GM19043 (cell line): Measurements from ENCODE around the gene PAK1.
"Not testable (repeated sequence)": the region's sequence is repeated elsewhere in the genome, so short reads cannot be mapped to it uniquely, and the experiment has no call there.

Experiments used
- ATAC-seq: cut with Tn5 transposase; IDR thresholded peaks from one replicate; pipeline ENCODE4 v1.9.1; 2021; ENCODE audit warnings: low read depth; ENCODE audit not compliant: unreplicated experiment

PAK1 gene

DNA sequence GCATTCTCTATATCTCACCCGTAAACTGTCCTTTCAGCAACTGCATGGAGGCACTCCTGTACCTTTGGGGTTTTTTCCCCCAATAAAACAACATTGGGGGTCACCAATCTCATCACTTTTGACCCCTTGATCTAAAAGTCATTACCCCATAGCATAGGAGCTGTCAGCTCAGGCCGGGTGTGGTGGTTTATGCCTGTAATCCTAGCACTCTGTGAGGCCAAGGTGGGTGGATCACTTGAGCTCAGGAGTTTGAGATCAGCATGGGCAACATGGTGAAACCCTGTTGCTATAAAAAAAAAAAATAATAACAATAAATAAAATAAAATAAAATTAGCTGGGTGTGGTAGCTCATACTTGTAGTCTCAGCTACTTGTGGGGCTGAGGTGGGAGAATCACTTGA, 155.3 kb downstream of the PAK1 start:
- ATAC-seq: no peak

- ATAC-seq: no peak
Observed at GRCh38 chr11:77316733-77317342, 157.1 kb downstream of the PAK1 start.

- ATAC-seq: no peak
Observed at GRCh38 chr11:77312107-77312506, 161.8 kb downstream of the PAK1 start.

DNA sequence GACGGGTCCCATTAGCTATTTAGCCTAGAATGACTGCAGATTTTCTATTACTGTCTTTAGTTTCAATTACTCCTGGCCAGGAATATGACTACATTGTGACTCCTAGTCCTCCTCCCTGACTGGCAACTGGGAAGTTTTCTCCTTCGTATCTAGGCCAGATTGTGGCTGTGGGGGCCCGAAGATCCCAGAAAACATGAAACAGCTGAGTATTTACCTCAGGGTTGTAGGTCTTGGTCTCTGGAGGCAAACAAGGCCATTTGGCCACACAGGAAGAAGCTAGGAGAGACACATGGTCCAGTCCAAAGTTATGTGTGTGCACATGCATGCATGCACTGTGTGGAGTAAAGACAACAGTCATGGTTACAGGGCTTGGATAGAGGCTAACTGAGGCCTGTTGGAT, 162.2 kb downstream of the PAK1 start:
- no peak for ATAC-seq

- no peak for ATAC-seq
Observed at GRCh38 chr11:77310721-77311120, 163.2 kb downstream of the PAK1 start.

GRCh38 chr11:77309401-77310085, 164.4 kb downstream of the PAK1 start:
- no peak for ATAC-seq

DNA sequence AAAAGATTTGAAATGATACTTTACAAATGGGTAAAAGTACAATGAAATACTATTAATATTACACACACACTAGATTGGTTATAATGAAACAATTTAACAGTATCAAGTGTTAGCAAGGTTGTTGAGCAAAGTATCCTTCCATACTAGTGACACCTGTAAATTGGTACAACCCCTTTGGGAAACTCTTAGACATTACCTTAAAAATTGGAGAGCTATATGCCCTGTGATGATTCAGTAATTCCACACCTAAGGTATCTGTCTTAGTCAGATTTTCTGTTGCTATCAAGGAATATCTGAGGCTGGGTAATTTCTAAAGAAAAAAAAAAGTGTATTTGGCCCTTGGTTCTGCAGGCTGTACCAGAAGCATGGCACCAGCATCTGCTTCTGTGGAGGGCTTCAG, 165.1 kb downstream of the PAK1 start:
- ATAC-seq: no peak

DNA sequence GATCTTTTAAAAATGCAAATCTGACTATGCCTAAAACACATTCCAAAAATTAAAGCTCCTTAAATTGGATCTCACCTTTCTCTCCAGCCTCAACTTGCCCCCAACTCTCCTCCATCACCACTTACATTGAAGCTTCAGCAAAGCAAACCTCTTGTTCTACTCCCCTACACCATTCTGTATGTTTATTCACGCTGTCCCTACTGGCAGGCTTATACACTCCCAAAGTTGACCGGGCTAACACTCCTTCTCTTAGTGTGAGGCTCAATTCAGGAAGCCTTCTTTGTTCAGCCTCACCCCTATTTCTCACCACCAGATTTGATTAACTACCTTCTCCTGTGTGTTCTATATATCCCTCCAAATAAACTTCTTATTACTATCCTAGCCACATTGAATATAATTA, 170.6 kb downstream of the PAK1 start:
- ATAC-seq: no peak

GRCh38 chr11:77302752-77303151, 171.1 kb downstream of the PAK1 start:
- no peak for ATAC-seq

- ATAC-seq: no peak
Observed at GRCh38 chr11:77301510-77301909, 172.4 kb downstream of the PAK1 start, which contains the start of gene GDPD4. Gene GDPD4, minus strand, starts transcription at chr11:77301686. Its CDS starts 16,549 bp downstream, at chr11:77285137.

DNA sequence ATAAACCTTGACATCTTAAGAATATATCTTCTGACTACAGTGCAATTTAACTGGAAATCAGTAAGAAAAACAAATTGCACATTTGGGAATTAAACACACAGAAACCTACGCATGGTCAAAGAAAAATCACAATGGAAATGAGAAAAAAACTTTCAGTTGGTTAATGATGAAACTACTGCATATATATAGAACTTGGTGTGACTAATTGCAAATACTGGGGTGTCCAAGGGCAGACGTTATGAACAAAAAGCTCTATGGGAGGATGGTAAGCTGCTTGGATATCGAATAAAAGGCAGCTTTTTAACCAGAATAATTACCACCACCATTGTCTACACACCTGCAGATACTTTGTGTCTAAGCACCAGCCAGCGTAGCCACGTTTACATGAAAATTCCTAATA, 173.2 kb downstream of the PAK1 start:
- no peak for ATAC-seq

GRCh38 chr11:77300028-77300427, 173.9 kb downstream of the PAK1 start:
- ATAC-seq: not testable (repeated sequence)

GRCh38 chr11:77299528-77299993, 174.3 kb downstream of the PAK1 start:
- ATAC-seq: no peak

GRCh38 chr11:77294040-77294439, 179.9 kb downstream of the PAK1 start:
- no peak for ATAC-seq

- ATAC-seq: no peak
Observed at GRCh38 chr11:77289737-77290136, 184.2 kb downstream of the PAK1 start.

GRCh38 chr11:77287615-77288273, 186.2 kb downstream of the PAK1 start:
- ATAC-seq: no peak

DNA sequence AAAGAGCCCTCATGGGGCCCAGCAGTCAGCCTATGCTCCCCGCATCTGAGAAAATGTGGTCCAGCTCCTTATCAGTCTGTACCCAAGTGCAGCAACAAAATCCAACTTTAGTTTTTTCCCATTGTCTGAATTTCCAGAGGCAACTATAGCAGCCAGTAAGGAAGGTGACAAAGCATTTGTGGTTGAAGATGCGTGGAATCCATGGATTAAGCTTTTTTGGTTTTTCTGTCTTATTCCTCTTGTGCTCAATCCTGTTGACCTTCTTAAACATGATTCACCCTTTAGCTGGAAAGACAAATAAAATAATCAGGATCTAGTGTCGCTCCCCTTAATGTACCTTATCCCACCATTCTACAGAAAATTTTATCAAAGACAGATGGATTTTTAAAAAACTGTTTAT, 186.8 kb downstream of the PAK1 start:
- no peak for ATAC-seq

DNA sequence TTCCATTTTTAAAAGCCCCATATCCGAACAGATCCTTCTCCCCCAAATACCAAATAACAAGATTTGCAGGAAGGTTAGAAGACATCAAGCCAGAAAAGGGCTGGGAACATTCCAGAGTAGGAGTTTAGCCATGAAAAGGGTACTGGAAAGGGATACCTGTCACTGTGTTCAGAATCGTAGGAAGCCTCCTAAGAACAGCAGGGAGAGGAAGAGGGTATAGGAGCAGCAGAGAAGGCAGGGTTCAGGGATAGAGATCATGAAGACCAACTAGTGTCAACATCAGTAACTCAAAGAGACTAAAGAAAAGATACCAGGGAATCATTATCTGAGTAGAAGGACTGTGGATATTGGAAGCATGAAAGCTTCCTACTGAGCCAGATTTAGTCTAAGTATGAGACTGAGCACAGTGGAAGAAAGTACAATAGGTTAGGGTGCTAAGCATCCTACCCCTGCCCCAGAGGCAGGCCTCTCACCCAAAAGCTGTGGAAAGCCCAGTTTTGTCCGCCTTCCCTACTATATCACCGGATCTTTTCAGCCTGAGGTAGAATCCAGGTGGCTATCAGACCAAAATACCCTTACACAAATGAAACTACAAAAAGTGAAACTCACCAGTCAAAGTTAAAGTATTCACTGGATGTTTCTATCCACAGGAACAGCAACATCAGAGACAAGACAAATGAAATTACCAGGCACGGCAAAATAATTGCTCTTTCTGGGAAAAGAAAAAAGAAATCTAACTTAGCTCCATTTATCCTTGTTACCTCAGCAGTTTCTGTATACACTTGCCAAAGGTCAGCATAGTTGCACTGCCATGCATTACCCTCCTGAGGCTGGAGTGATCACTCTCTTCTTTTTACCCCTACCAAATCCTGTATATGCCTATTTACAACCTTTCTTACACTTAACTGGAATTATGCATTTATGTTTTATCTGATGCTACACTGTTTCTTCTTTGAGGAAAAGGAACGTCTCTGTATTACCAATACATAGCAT, 189.1 kb downstream of the PAK1 start:
- ATAC-seq: no peak

DNA sequence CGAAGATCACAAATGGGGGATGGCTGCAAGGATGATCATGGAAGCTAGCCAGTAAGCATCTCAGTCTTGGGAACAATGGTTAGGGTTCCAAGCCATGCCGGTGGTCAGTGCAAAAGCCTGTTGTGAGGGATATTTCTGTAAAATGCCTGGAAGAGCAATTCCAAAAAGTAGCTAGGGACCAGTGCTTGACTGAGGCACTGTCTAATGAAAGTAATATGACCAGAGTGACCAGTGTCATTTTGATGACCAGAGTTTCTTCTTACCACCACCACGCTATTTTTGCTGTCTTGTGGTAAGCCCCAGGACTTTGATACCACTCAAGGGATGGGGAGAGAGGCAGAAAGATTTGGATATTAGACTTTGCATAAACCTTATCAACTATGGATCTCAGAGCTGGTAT, 190.8 kb downstream of the PAK1 start:
- no peak for ATAC-seq
